GM12891 (cell line): ENCODE measurements around the gene HEMK1.

Experiments used
- POLR2A ChIP-seq: IDR thresholded peaks from 2 replicates; pipeline ENCODE4 v1.6.1; 2011; ENCODE audit warnings: low read depth, low read length, control low read depth
- POLR2AphosphoS5 ChIP-seq: IDR thresholded peaks from 2 replicates; pipeline ENCODE4 v1.6.1; 2011; ENCODE audit warnings: low read depth, low read length, control low read depth
- POU2F2 ChIP-seq: IDR thresholded peaks from 2 replicates; pipeline ENCODE4 v1.6.1; 2011; ENCODE audit warnings: low read depth, mild to moderate bottlenecking, control low read depth, low read length, moderate library complexity
- SPI1 ChIP-seq: IDR thresholded peaks from 2 replicates; pipeline ENCODE4 v1.6.1; 2011; ENCODE audit warnings: low read depth, low read length, control low read depth
- TAF1 ChIP-seq: IDR thresholded peaks from 2 replicates; pipeline ENCODE4 v1.6.1; 2011; ENCODE audit warnings: low read depth, low read length, control low read depth

GRCh38 chr3:50525191-50525910 is 44.0 kb upstream of the HEMK1 start:
- TF ChIP-seq POLR2A = no peak
- no peak for TF ChIP-seq POLR2AphosphoS5
- TF ChIP-seq TAF1 = no peak
- TF ChIP-seq SPI1 = no peak
- no peak for TF ChIP-seq POU2F2
